Natural killer cell (primary cell): ENCODE measurements around the gene PSEN2. TPM values are rescaled to one million over a fixed set of nuclear protein-coding genes. Genes with fewer than 3 reads are reported as not detected.

ENCODE experiments used
- ATAC-seq, 3 donors: fragments of 150-1000 bp in 2 of 3; fragments of 200-7000 bp in 1 of 3; cut with Tn5 transposase; 1 replicate in 1 of 3; 2 replicates in 2 of 3; pipeline ENCODE4 v1.10.0; 2021; ENCODE audit warnings: mild to moderate bottlenecking in 2 of 3, moderate library complexity in 2 of 3
- DNase-seq, 2 donors: peaks; one replicate each; pipeline versions ENCODE4 v3.0.0 to v3.0.0-alpha.2; 2013 to 2021; ENCODE audit warnings: mixed read lengths in 1 of 2
- H3K27ac ChIP-seq: one replicate; pipeline ENCODE4 v1.5.1; 2013; ENCODE audit warnings: mild to moderate bottlenecking, low read length
- H3K27me3 ChIP-seq: one replicate; pipeline ENCODE4 v1.6.1; 2013; ENCODE audit warnings: low read length; ENCODE audit not compliant: control insufficient read depth, insufficient read depth
- H3K36me3 ChIP-seq: one replicate; pipeline ENCODE4 v1.6.1; 2013; ENCODE audit warnings: low read length; ENCODE audit not compliant: control insufficient read depth, insufficient read depth
- H3K4me1 ChIP-seq: one replicate; pipeline ENCODE4 v1.6.1; 2013; ENCODE audit warnings: low read length; ENCODE audit not compliant: control insufficient read depth, insufficient read depth
- H3K4me3 ChIP-seq: one replicate; pipeline ENCODE4 v1.5.1; 2013; ENCODE audit warnings: low read length
- H3K9me3 ChIP-seq: one replicate; pipeline ENCODE4 v1.6.1; 2013; ENCODE audit warnings: low read length; ENCODE audit not compliant: control insufficient read depth, insufficient read depth
- H3K27ac Mint-ChIP-seq, 2 donors: one replicate each; pipeline ENCODE4 v1.8.0; 2022; ENCODE audit warnings: mild to moderate bottlenecking in 2 of 2, mixed read lengths in 2 of 2, moderate library complexity in 1 of 2
- H3K27me3 Mint-ChIP-seq, 2 donors: one replicate each; pipeline ENCODE4 v1.8.0; 2022; ENCODE audit warnings: low read depth in 2 of 2, mixed read lengths in 2 of 2
- H3K36me3 Mint-ChIP-seq: one replicate; pipeline ENCODE4 v1.8.0; 2022; ENCODE audit warnings: mixed read lengths
- H3K4me1 Mint-ChIP-seq, 2 donors: one replicate each; pipeline ENCODE4 v1.8.0; 2022; ENCODE audit warnings: mixed read lengths in 2 of 2
- H3K4me3 Mint-ChIP-seq: one replicate; pipeline ENCODE4 v1.8.0; 2022; ENCODE audit warnings: mild to moderate bottlenecking, moderate library complexity, mixed read lengths
- H3K9me3 Mint-ChIP-seq, 2 donors: one replicate each; pipeline ENCODE4 v1.8.0; 2022; ENCODE audit warnings: mixed read lengths in 2 of 2
- WGBS: methylation state at CpG from one replicate; pipeline ENCODE4 v1.1.7; 2013; ENCODE audit warnings: missing lambda C conversion rate; ENCODE audit not compliant: insufficient coverage; 5-methylcytosine and 5-hydroxymethylcytosine counted together
- intact Hi-C: fragments of 100-400 bp; cut with micrococcal nuclease; formaldehyde crosslinking; loops from one replicate; pipeline ENCODE4 v1.14.2; 2022
- total RNA-seq, 4 donors: library from RNA; stranded (reverse); fragments of 120-200 nt in 1 of 4; gene quantifications; one replicate each; pipeline versions ENCODE4 v1.2.3 to v1.2.4, GENCODE V29; 2013 to 2022
- TF ChIP-seq, protein P1 (sequence below): fragments of 200-600 bp; IDR thresholded peaks from one replicate; pipeline ENCODE4 v1.8.0; 2022; ENCODE audit warnings: antibody characterized with exemption

PSEN2 gene
- total RNA-seq, 3 donors from 2014 or later (not counting 1 experiment from before 2014, with no cell fraction given) = 12.6 to 22.8 (median 14.9) TPM

DNA sequence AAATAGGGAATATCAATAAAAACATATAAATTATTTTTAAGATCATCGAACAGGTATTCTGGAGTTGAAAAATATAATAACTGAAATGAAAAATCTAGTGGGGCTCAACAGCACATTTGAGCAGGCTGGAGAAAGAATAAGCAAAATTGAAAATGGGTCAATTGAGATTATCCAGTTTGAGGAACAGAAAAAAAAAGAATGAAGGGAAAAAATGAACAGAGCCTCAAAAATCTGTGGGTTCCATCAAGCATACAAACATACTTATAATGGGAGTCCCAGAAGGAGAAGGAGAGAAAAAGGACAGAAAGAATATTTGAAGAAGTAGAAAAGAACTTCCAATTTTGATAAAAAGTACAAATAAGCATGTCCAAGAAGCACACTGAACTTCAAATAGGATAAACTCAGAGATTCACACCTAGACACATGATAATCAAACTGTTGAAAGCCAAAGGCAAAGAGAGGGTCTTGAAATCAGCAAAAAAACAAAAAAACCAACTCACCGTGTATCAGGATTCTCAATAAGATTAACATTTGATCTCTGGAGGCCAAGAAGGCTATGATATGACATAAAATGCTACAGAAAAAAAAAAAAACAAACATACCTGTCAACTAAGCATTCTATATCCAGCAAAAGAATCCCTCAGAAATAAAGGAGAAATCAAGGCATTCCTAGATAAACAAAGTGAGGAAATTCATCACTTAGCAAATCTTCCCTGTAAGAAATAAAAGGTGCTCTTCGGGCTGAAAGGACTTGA, 64.2 kb downstream of the PSEN2 start:
- DNase-seq = no peak
- Mint-ChIP-seq H3K27me3 (no peaks in the 10 kb centered on the region), H3K36me3 (peaks cover 18% of the 10 kb centered on the region), H3K9me3 (peaks cover 3 to 6% of the 10 kb centered on the region in 2 donors), H3K27ac (no peak overlapping the region), H3K4me3 (no peak overlapping the region), H3K4me1 (peaks cover 15 to 16% of the 10 kb centered on the region in 2 donors)
- Histone ChIP-seq H3K4me3 (no peak overlapping the region), H3K27me3 (no peaks in the 10 kb centered on the region), H3K27ac (no peak overlapping the region), H3K4me1 (peaks cover 9% of the 10 kb centered on the region), H3K9me3 (peaks cover 4% of the 10 kb centered on the region), H3K36me3 (no peaks in the 10 kb centered on the region)
- WGBS = 100% methylated on average over 2 of the region's 3 CpGs
- intact Hi-C loops = loop anchor here (5.0 kb wide), 1 partner anchor 527 kb away; the partner anchor contains the start of gene PARP1
- TF ChIP-seq, protein P1, sequence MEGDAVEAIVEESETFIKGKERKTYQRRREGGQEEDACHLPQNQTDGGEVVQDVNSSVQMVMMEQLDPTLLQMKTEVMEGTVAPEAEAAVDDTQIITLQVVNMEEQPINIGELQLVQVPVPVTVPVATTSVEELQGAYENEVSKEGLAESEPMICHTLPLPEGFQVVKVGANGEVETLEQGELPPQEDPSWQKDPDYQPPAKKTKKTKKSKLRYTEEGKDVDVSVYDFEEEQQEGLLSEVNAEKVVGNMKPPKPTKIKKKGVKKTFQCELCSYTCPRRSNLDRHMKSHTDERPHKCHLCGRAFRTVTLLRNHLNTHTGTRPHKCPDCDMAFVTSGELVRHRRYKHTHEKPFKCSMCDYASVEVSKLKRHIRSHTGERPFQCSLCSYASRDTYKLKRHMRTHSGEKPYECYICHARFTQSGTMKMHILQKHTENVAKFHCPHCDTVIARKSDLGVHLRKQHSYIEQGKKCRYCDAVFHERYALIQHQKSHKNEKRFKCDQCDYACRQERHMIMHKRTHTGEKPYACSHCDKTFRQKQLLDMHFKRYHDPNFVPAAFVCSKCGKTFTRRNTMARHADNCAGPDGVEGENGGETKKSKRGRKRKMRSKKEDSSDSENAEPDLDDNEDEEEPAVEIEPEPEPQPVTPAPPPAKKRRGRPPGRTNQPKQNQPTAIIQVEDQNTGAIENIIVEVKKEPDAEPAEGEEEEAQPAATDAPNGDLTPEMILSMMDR = no peak
- no peak for ATAC-seq

DNA sequence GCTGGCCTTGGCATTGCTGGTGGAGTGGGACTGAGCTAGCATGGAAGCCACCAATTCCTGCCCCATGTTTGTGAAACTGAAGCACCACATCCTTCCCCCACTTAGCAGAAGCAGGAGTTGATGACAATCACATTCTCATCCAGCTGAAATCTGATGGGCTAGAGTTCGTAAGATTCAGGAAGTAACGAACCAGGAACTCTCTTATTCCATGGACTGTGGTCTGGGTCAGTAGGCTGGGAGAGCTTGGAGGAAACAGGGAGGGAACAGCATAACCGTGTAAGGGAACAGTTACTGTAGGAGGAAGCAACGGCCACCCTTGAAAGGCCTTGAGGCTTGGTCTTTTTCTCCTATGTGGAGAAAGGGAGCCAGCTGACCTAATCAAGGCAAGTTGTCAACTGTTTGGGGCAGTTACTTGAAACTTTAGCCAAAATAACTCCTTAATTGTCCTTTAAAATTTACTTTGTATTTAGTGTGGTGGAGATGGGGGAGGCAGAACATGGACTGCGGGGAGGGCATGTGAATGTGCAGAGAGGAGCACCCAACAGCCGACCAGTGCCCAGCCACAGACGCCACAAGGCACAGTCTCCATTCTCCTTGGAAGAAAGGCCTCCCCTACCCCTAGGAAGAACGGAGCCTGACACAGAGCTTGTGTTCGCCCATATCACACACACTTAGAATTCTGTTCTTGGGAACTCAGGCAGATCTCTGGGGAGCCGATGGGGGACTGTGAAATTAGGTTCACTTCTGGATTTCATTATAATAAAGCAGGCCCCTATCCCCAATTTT, 67.7 kb downstream of the PSEN2 start:
- peaks cover 4% of the 10 kb centered on the region for H3K9me3 ChIP-seq
- Mint-ChIP-seq H3K4me1 (peaks cover 33 to 41% of the 10 kb centered on the region in 2 donors), H3K27me3 (no peaks in the 10 kb centered on the region), H3K27ac (peak overlapping the region; percentile 96), H3K4me3 (peak overlapping the region; percentile 94), H3K36me3 (peaks cover 18% of the 10 kb centered on the region), H3K9me3 (peaks cover 3 to 6% of the 10 kb centered on the region in 2 donors)
- ATAC-seq (no peak), DNase-seq (no peak)
- H3K36me3 ChIP-seq = no peaks in the 10 kb centered on the region
- H3K27ac ChIP-seq = peak overlapping the region; percentile 99
- 90% methylated on average over 10 of the region's 10 CpGs for WGBS
- intact Hi-C loops = loop anchor here (5.0 kb wide), 1 partner anchor 531 kb away; the partner anchor contains the start of gene PARP1
- peaks cover 26% of the 10 kb centered on the region for H3K4me1 ChIP-seq
- no peak overlapping the region for H3K4me3 ChIP-seq
- H3K27me3 ChIP-seq = no peaks in the 10 kb centered on the region
- TF ChIP-seq, protein P1 = no peak

DNA sequence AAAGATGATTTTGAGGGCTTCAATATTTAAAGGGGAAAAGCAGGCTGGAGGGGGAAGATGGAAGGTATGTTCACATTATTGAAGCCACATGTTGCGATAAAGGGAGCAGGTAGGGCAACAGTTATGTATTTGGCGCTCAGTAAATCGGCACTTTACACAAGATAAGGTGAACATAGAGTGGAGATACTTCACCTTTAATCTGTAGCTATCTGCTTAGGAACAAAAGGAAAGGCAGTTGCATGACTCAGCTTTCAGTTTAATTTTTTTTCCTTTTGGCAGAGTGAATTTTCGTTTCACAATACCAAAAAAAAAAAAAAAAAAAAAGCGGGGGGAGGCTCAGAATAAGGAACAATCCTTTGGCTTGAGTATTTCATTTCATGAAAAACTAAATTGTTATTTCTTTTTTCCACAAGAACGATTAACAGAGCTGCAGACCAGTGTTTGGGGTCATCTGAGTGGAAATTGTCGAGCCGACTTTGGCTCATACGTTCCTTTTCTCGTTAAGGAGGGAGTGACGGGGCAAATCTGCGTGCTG, 68.6 kb downstream of the PSEN2 start:
- TF ChIP-seq, protein P1 = no peak
- ATAC-seq = no peak
- Mint-ChIP-seq H3K27ac (peak overlapping the region; percentile 96), H3K9me3 (peaks cover 3 to 6% of the 10 kb centered on the region in 2 donors), H3K4me1 (peaks cover 41 to 49% of the 10 kb centered on the region in 2 donors), H3K36me3 (peaks cover 18% of the 10 kb centered on the region), H3K4me3 (peak overlapping the region; percentile 94), H3K27me3 (no peaks in the 10 kb centered on the region)
- peaks cover 26% of the 10 kb centered on the region for H3K4me1 ChIP-seq
- peak overlapping the region; percentile 85 for H3K4me3 ChIP-seq
- H3K9me3 ChIP-seq = peaks cover 4% of the 10 kb centered on the region
- H3K36me3 ChIP-seq = no peaks in the 10 kb centered on the region
- 5% methylated on average over 10 of the region's 12 CpGs for WGBS
- intact Hi-C loops = loop anchor here (1.0 to 5.0 kb wide), 2 partner anchors 69 to 532 kb away; partner anchors contain the start of genes PARP1 and PSEN2
- no peaks in the 10 kb centered on the region for H3K27me3 ChIP-seq
- H3K27ac ChIP-seq = peak overlapping the region; percentile 99
- DNase-seq = no peak
